ENCODE data around the gene COQ8B. TPM values are rescaled to one million over a fixed set of nuclear protein-coding genes. Genes with fewer than 3 reads are reported as not detected.
"Not testable (repeated sequence)": the region's sequence is repeated elsewhere in the genome, so short reads cannot be mapped to it uniquely, and the experiment has no call there.

Gene COQ8B
- total RNA-seq, 2 donors from 2014 or later = 20.1 to 32.0 TPM

GRCh38 chr19:40659566-40659965 is 57.1 kb downstream of the COQ8B start:
- intact Hi-C loops (cut with DNase I) = no loop called here
- DNase-seq = no peak
- no peak for ATAC-seq

GRCh38 chr19:40659116-40659515 is 57.6 kb downstream of the COQ8B start:
- no peak for ATAC-seq
- intact Hi-C loops (cut with DNase I) = no loop called here
- DNase-seq = no peak

GRCh38 chr19:40658031-40658430 is 58.7 kb downstream of the COQ8B start:
- intact Hi-C loops (cut with DNase I) = no loop called here
- ATAC-seq (no peak), DNase-seq (no peak)

- ATAC-seq; intact Hi-C loops (cut with DNase I); DNase-seq: not testable (repeated sequence)
These were observed 61.0 kb downstream of the COQ8B start for GRCh38 chr19:40655684-40656083.

GRCh38 chr19:40652303-40652702 is 64.4 kb downstream of the COQ8B start:
- intact Hi-C loops (cut with DNase I); ATAC-seq; DNase-seq: not testable (repeated sequence)

GRCh38 chr19:40650749-40651305 is 65.9 kb downstream of the COQ8B start:
- no peak for DNase-seq
- intact Hi-C loops (cut with DNase I) = no loop called here
- peak; percentile 23 to 43 for ATAC-seq

GRCh38 chr19:40649903-40650675 is 66.6 kb downstream of the COQ8B start:
- intact Hi-C loops (cut with DNase I); DNase-seq; ATAC-seq: not testable (repeated sequence)

GRCh38 chr19:40646743-40647254 is 69.9 kb downstream of the COQ8B start:
- DNase-seq (no peak), ATAC-seq (no peak)
- intact Hi-C loops (cut with DNase I) = no loop called here

- intact Hi-C loops (cut with DNase I) = no loop called here
- ATAC-seq (no peak), DNase-seq (no peak)
These were observed 73.9 kb downstream of the COQ8B start for GRCh38 chr19:40642757-40643305.

- no peak for ATAC-seq
- intact Hi-C loops (cut with DNase I) = no loop called here
- DNase-seq = no peak
These were observed 74.5 kb downstream of the COQ8B start for GRCh38 chr19:40642051-40642706.

Other genes starting within 250 kb of the COQ8B start
- gene SPTBN4, start 249.9 kb downstream of the COQ8B start, total RNA-seq = 1 to 10 TPM; 3.4 to 4.8 TPM
- gene SHKBP1, start 140.0 kb downstream of the COQ8B start, total RNA-seq = 10 to 100 TPM; 23.5 to 24.4 TPM
- gene LTBP4, start 115.5 kb downstream of the COQ8B start, total RNA-seq = 100 to 1,000 TPM; 272 to 361 TPM
- 10 to 100 TPM; 17.6 to 24.6 TPM for gene NUMBL, start 26.2 kb downstream of the COQ8B start, total RNA-seq
- gene ITPKC, start 226 bp upstream of the COQ8B start, total RNA-seq = 10 to 100 TPM; 12.4 to 17.6 TPM
- 1 to 10 TPM; 4.2 to 6.2 TPM for gene ACTMAP, start 33.6 kb upstream of the COQ8B start, total RNA-seq
- 10 to 100 TPM; 23.1 to 34.9 TPM for gene SNRPA, start 34.3 kb upstream of the COQ8B start, total RNA-seq
- 1 to 10 TPM in 1 of 2 donors, under 1 TPM in 1; 0.97 to 1.8 TPM for gene MIA, start 58.6 kb upstream of the COQ8B start, total RNA-seq
- gene RAB4B, start 61.4 kb upstream of the COQ8B start, total RNA-seq = 10 to 100 TPM; 15.9 to 17.5 TPM
- gene EGLN2, start 82.3 kb upstream of the COQ8B start, total RNA-seq = 10 to 100 TPM; 66.7 to 67.5 TPM
- gene CYP2A6, start 133.6 kb upstream of the COQ8B start, total RNA-seq = not detected
- gene CYP2A7, start 165.3 kb upstream of the COQ8B start, total RNA-seq = not detected